Mesothelial cell of epicardium (in vitro differentiated cells): ENCODE results near the gene MED12L. TPM values are rescaled to one million over a fixed set of nuclear protein-coding genes. Genes with fewer than 3 reads are reported as not detected.

Experiments used
- DNase-seq, 2 experiments: peaks; one replicate each; pipeline ENCODE4 v3.0.0; 2021; ENCODE audit warnings: low spot score in 2 of 2; ENCODE audit not compliant: unreplicated experiment in 2 of 2
- H3K27ac Mint-ChIP-seq: 2 replicates; pipeline ENCODE4 v1.8.0; 2021; ENCODE audit warnings: mixed read lengths
- H3K27me3 Mint-ChIP-seq: 2 replicates; pipeline ENCODE4 v1.8.0; 2021; ENCODE audit warnings: low read depth, mixed read lengths
- H3K36me3 Mint-ChIP-seq: 2 replicates; pipeline ENCODE4 v1.8.0; 2021; ENCODE audit warnings: mixed read lengths
- H3K4me1 Mint-ChIP-seq: 2 replicates; pipeline ENCODE4 v1.8.0; 2021; ENCODE audit warnings: mixed read lengths
- H3K4me3 Mint-ChIP-seq: 2 replicates; pipeline ENCODE4 v1.8.0; 2021; ENCODE audit warnings: mild to moderate bottlenecking, moderate library complexity, mixed read lengths
- H3K9me3 Mint-ChIP-seq: 2 replicates; pipeline ENCODE4 v1.8.0; 2021; ENCODE audit warnings: mixed read lengths
- CTCF ChIP-seq: fragments of 200-600 bp; sonication (generic); IDR thresholded peaks from one replicate; pipeline ENCODE4 v1.5.0; 2021; ENCODE audit warnings: antibody characterized with exemption; ENCODE audit not compliant: unreplicated experiment
- total RNA-seq: library from RNA; stranded (reverse); gene quantifications from 3 replicates; pipeline ENCODE4 v1.2.1, GENCODE V29; 2021

Gene MED12L
- total RNA-seq, 1 donor from 2014 or later = 13.8 TPM

- no peaks in the 10 kb centered on the region for H3K4me1 Mint-ChIP-seq
- H3K9me3 Mint-ChIP-seq = no peaks in the 10 kb centered on the region
- no peak for TF ChIP-seq CTCF
- DNase-seq = no peak
- H3K27ac Mint-ChIP-seq = no peak overlapping the region
- H3K36me3 Mint-ChIP-seq = peaks cover 4% of the 10 kb centered on the region
- H3K27me3 Mint-ChIP-seq = no peaks in the 10 kb centered on the region
- H3K4me3 Mint-ChIP-seq = no peak overlapping the region
These were observed 351.4 kb downstream of the MED12L start for GRCh38 chr3:151436675-151437446.

GRCh38 chr3:151437906-151438305, 352.4 kb downstream of the MED12L start:
- Mint-ChIP-seq H3K27me3 (no peaks in the 10 kb centered on the region), H3K27ac (no peak overlapping the region), H3K36me3 (peaks cover 4% of the 10 kb centered on the region), H3K4me1 (no peaks in the 10 kb centered on the region), H3K4me3 (no peak overlapping the region), H3K9me3 (no peaks in the 10 kb centered on the region)
- TF ChIP-seq CTCF = no peak
- no peak for DNase-seq

- DNase-seq = no peak
- H3K4me3 Mint-ChIP-seq = no peak overlapping the region
- TF ChIP-seq CTCF = peak; percentile 93
These were observed 354.2 kb downstream of the MED12L start for GRCh38 chr3:151439652-151440125.

GRCh38 chr3:151440940-151441339, 355.5 kb downstream of the MED12L start:
- H3K9me3 Mint-ChIP-seq = peaks cover 5% of the 10 kb centered on the region
- peaks cover 2% of the 10 kb centered on the region for H3K27me3 Mint-ChIP-seq
- no peaks in the 10 kb centered on the region for H3K4me1 Mint-ChIP-seq
- no peak for TF ChIP-seq CTCF
- H3K4me3 Mint-ChIP-seq = no peak overlapping the region
- no peak for DNase-seq
- H3K27ac Mint-ChIP-seq = no peak overlapping the region
- peaks cover 2% of the 10 kb centered on the region for H3K36me3 Mint-ChIP-seq

More at GRCh38 chr3:151439652-151440125, 354.2 kb downstream of the MED12L start:
- no peaks in the 10 kb centered on the region for H3K27me3 Mint-ChIP-seq
- no peaks in the 10 kb centered on the region for H3K4me1 Mint-ChIP-seq
- no peaks in the 10 kb centered on the region for H3K36me3 Mint-ChIP-seq
- H3K27ac Mint-ChIP-seq = no peak overlapping the region
- H3K9me3 Mint-ChIP-seq = no peaks in the 10 kb centered on the region

- Mint-ChIP-seq H3K27ac (no peak overlapping the region), H3K4me1 (no peaks in the 10 kb centered on the region), H3K9me3 (peaks cover 14% of the 10 kb centered on the region), H3K27me3 (peaks cover 4% of the 10 kb centered on the region), H3K36me3 (peaks cover 4% of the 10 kb centered on the region), H3K4me3 (no peak overlapping the region)
- DNase-seq = no peak
- no peak for TF ChIP-seq CTCF
These were observed 358.1 kb downstream of the MED12L start for GRCh38 chr3:151443583-151443982.
